Urinary bladder (tissue), 4 donors: Measurements from ENCODE around the gene MYCN. TPM values are rescaled to one million over a fixed set of nuclear protein-coding genes. Genes with fewer than 3 reads are reported as not detected.
"Not testable (repeated sequence)": the region's sequence is repeated elsewhere in the genome, so short reads cannot be mapped to it uniquely, and the experiment has no call there.

Source experiments
- DNase-seq: peaks from one replicate; pipeline ENCODE4 v3.0.0-alpha.2; 2015; ENCODE audit errors: extremely low spot score
- H3K27ac ChIP-seq: one replicate; pipeline ENCODE4 v1.5.1; 2013; ENCODE audit warnings: low read depth, mild to moderate bottlenecking, moderate library complexity
- H3K36me3 ChIP-seq: one replicate; pipeline ENCODE4 v1.6.1; 2013; ENCODE audit warnings: mild to moderate bottlenecking, moderate library complexity; ENCODE audit not compliant: insufficient read depth
- H3K4me1 ChIP-seq: one replicate; pipeline ENCODE4 v1.6.1; 2013; ENCODE audit warnings: mild to moderate bottlenecking, moderate library complexity; ENCODE audit not compliant: insufficient read depth
- H3K4me3 ChIP-seq: one replicate; pipeline ENCODE4 v1.5.1; 2013; ENCODE audit warnings: low read depth, low read length
- WGBS: extraction: QIAGEN DNeasy Blood & Tissue Kit; methylation state at CpG from one replicate; pipeline ENCODE4 v1.1.7; 2013; 5-methylcytosine and 5-hydroxymethylcytosine counted together
- polyA plus RNA-seq: library from polyadenylated mRNA; stranded (reverse); fragments of 200-250 nt; gene quantifications from one replicate; pipeline ENCODE4 v1.2.3, GENCODE V29; 2013
- total RNA-seq: library from RNA; depleted of rRNA; stranded (reverse); fragments of >200 nt; gene quantifications from one replicate; pipeline ENCODE4 v1.2.3, GENCODE V29; 2014
- donor health status: healthy with polysubstance abuse.
- donor health status: healthy.

The MYCN gene
- total and polyA plus RNA-seq, 2 donors, result 0.35 to 3.3 TPM

- Histone ChIP-seq H3K4me1 (no peaks in the 10 kb centered on the region), H3K27ac (no peak overlapping the region), H3K36me3 (no peaks in the 10 kb centered on the region), H3K4me3 (no peak overlapping the region)
- no peak for DNase-seq
- WGBS, result 87% methylated on average over 4 of the region's 4 CpGs
Measured at GRCh38 chr2:15959331-15960153, 19.2 kb downstream of the MYCN start.

- 55% methylated on average over 2 of the region's 2 CpGs for WGBS
- not testable (repeated sequence) for DNase-seq, H3K4me1 ChIP-seq, H3K27ac ChIP-seq, H3K4me3 ChIP-seq, H3K36me3 ChIP-seq
Measured at GRCh38 chr2:15960154-15960520, 19.8 kb downstream of the MYCN start.

- DNase-seq, H3K27ac ChIP-seq, H3K4me1 ChIP-seq, H3K36me3 ChIP-seq, H3K4me3 ChIP-seq: not testable (repeated sequence)
- 92% methylated on average over 5 of the region's 5 CpGs for WGBS
Measured at GRCh38 chr2:15963109-15963976, 23.0 kb downstream of the MYCN start.

- DNase-seq, result no peak
- no peaks in the 10 kb centered on the region for H3K36me3 ChIP-seq
- no peak overlapping the region for H3K4me3 ChIP-seq
- WGBS, result 89% methylated on average over 5 of the region's 5 CpGs
- H3K4me1 ChIP-seq, result no peaks in the 10 kb centered on the region
- no peak overlapping the region for H3K27ac ChIP-seq
Measured at GRCh38 chr2:15963977-15964670, 23.8 kb downstream of the MYCN start.

GRCh38 chr2:15964936-15965563, 24.7 kb downstream of the MYCN start:
- Histone ChIP-seq H3K36me3 (no peaks in the 10 kb centered on the region), H3K27ac (no peak overlapping the region), H3K4me1 (no peaks in the 10 kb centered on the region), H3K4me3 (no peak overlapping the region)
- DNase-seq, result no peak
- WGBS, result 65% methylated on average over 7 of the region's 7 CpGs

- Histone ChIP-seq H3K4me1 (no peaks in the 10 kb centered on the region), H3K4me3 (no peak overlapping the region), H3K27ac (no peak overlapping the region), H3K36me3 (no peaks in the 10 kb centered on the region)
- 80% methylated on average over 14 of the region's 14 CpGs for WGBS
- DNase-seq, result no peak
Measured at GRCh38 chr2:15965564-15966019, 25.2 kb downstream of the MYCN start.

GRCh38 chr2:15967415-15968279, 27.3 kb downstream of the MYCN start:
- no peak overlapping the region for H3K27ac ChIP-seq
- H3K4me3 ChIP-seq, result no peak overlapping the region
- 87% methylated on average over 10 of the region's 10 CpGs for WGBS
- H3K36me3 ChIP-seq, result no peaks in the 10 kb centered on the region
- DNase-seq, result no peak
- H3K4me1 ChIP-seq, result no peaks in the 10 kb centered on the region

- Histone ChIP-seq H3K36me3 (no peaks in the 10 kb centered on the region), H3K4me1 (no peaks in the 10 kb centered on the region), H3K27ac (no peak overlapping the region), H3K4me3 (no peak overlapping the region)
- 90% methylated on average over 7 of the region's 7 CpGs for WGBS
- DNase-seq, result no peak
Measured at GRCh38 chr2:15968280-15969178, 28.2 kb downstream of the MYCN start.

- DNase-seq, result no peak
- no peak overlapping the region for H3K27ac ChIP-seq
- WGBS, result 69% methylated on average over 4 of the region's 4 CpGs
- no peaks in the 10 kb centered on the region for H3K4me1 ChIP-seq
- H3K36me3 ChIP-seq, result no peaks in the 10 kb centered on the region
- H3K4me3 ChIP-seq, result no peak overlapping the region
Measured at GRCh38 chr2:15969214-15969613, 28.9 kb downstream of the MYCN start.

GRCh38 chr2:15970701-15971100, 30.4 kb downstream of the MYCN start:
- H3K27ac ChIP-seq, result no peak overlapping the region
- H3K4me1 ChIP-seq, result no peaks in the 10 kb centered on the region
- WGBS, result 86% methylated on average over 5 of the region's 5 CpGs
- no peak for DNase-seq
- no peak overlapping the region for H3K4me3 ChIP-seq
- H3K36me3 ChIP-seq, result no peaks in the 10 kb centered on the region

GRCh38 chr2:15971351-15971750, 31.0 kb downstream of the MYCN start:
- WGBS, result 57% methylated on average over 7 of the region's 7 CpGs
- DNase-seq, result no peak

More at GRCh38 chr2:15971351-15971750, 31.0 kb downstream of the MYCN start:
- no peak overlapping the region for H3K4me3 ChIP-seq
- H3K27ac ChIP-seq, result no peak overlapping the region
- no peaks in the 10 kb centered on the region for H3K4me1 ChIP-seq
- no peaks in the 10 kb centered on the region for H3K36me3 ChIP-seq
